K562 (cell line): ENCODE measurements around the gene VPS35. TPM values are rescaled to one million over a fixed set of nuclear protein-coding genes. Genes with fewer than 3 reads are reported as not detected.

Experiments
- ATF7 ChIP-seq: fragments of 450-650 bp; IDR thresholded peaks from 2 replicates; pipeline ENCODE4 v1.7.1; 2014; ENCODE audit warnings: mild to moderate bottlenecking, moderate library complexity
- CTBP1 ChIP-seq: fragments of 450-650 bp; IDR thresholded peaks from 2 replicates; pipeline ENCODE4 v1.6.1; 2016; ENCODE audit warnings: borderline replicate concordance
- CXXC5 ChIP-seq: fragments of 250-450 bp; sonication (Bioruptor Pico); IDR thresholded peaks from 2 replicates; pipeline ENCODE4 v1.8.0; 2022; ENCODE audit warnings: inconsistent platforms, mild to moderate bottlenecking, moderate library complexity
- KHSRP ChIP-seq: fragments of 450-650 bp; IDR thresholded peaks from 2 replicates; pipeline ENCODE4 v1.6.1; 2017
- L3MBTL2 ChIP-seq: fragments of 450-650 bp; IDR thresholded peaks from 2 replicates; pipeline ENCODE4 v1.6.1; 2016; ENCODE audit warnings: mild to moderate bottlenecking, moderate library complexity
- MAFF ChIP-seq: IDR thresholded peaks from 2 replicates; pipeline ENCODE4 v1.6.1; 2012; ENCODE audit warnings: low read length, improper control_type of control experiment
- MEF2D ChIP-seq: conservative IDR thresholded peaks from 2 replicates; pipeline ENCODE4 v1.6.1; 2016; ENCODE audit warnings: low read depth, missing genetic modification characterization, missing compliant biosample characterization
- MGA ChIP-seq: fragments of 450-650 bp; IDR thresholded peaks from 2 replicates; pipeline ENCODE4 v1.6.1; 2016; ENCODE audit warnings: mild to moderate bottlenecking, moderate library complexity
- MIER1 ChIP-seq: fragments of 450-650 bp; IDR thresholded peaks from 2 replicates; pipeline ENCODE4 v1.6.1; 2016; ENCODE audit warnings: antibody characterized with exemption, mild to moderate bottlenecking, low read depth
- PBX2 ChIP-seq, 2 experiments: IDR thresholded peaks in 1 of 2; conservative IDR thresholded peaks in 1 of 2; 2 replicates each; pipeline ENCODE4 v1.6.1; 2016; ENCODE audit warnings: low read depth in 2 of 2, mild to moderate bottlenecking in 1 of 2, missing compliant biosample characterization in 1 of 2, missing genetic modification characterization in 1 of 2, moderate library complexity in 1 of 2
- RAD51 ChIP-seq: fragments of 450-650 bp; IDR thresholded peaks from 2 replicates; pipeline ENCODE4 v1.7.1; 2016; ENCODE audit warnings: low read depth, mild to moderate bottlenecking, borderline replicate concordance
- TFAM ChIP-seq: fragments of 250-450 bp; sonication (Bioruptor Pico); conservative IDR thresholded peaks from 2 replicates; pipeline ENCODE4 v1.5.0; 2021; ENCODE audit warnings: mild to moderate bottlenecking, moderate library complexity
- ZBTB8A ChIP-seq: fragments of 450-650 bp; IDR thresholded peaks from 2 replicates; pipeline ENCODE4 v1.6.1; 2018; ENCODE audit warnings: mild to moderate bottlenecking, moderate library complexity; ENCODE audit not compliant: partially characterized antibody
- ZNF23 ChIP-seq: fragments of 250-450 bp; sonication (Bioruptor Pico); IDR thresholded peaks from 2 replicates; pipeline ENCODE4 v1.4.0; 2020; ENCODE audit warnings: mild to moderate bottlenecking
- ZNF316 ChIP-seq: fragments of 450-650 bp; IDR thresholded peaks from 2 replicates; pipeline ENCODE4 v1.6.1; 2016
- polyA plus RNA-seq, 8 experiments: library from polyadenylated mRNA; depleted of rRNA in 4 of 8; stranded (reverse) in 5 of 8; unstranded in 3 of 8; fragments of >200 nt; fragmentation: Nextera tagmentation in 2 of 8; fragmentation: Illumina TruSeq in 1 of 8; extraction: Ambion mirVana in 2 of 8; extraction: Trizol in 1 of 8; gene quantifications; 2 replicates each; pipeline versions ENCODE4 v1.2.1 to v1.2.3, GENCODE V29; 2011 to 2014; ENCODE audit warnings: inconsistent platforms in 1 of 8, missing spikeins in 1 of 8
- total RNA-seq, 7 experiments: library from RNA; depleted of rRNA in 6 of 7; stranded (reverse); fragments of >200 nt in 6 of 7; fragmentation: Illumina TruSeq in 2 of 7; extraction: Trizol in 2 of 7; gene quantifications; 2 replicates each; pipeline versions ENCODE4 v1.2.1 to v1.2.3, GENCODE V29; 2011 to 2021; ENCODE audit warnings: low replicate concordance in 1 of 7

Gene VPS35
- total and polyA plus RNA-seq, 9 of the 15 experiments (the other 6 are each of a cell fraction or from before 2014, with no cell fraction given): 32.7 to 131 (median 66.2) TPM

GRCh38 chr16:46649588-46650253 lies 39.3 kb downstream of the VPS35 start (continued):
- TF ChIP-seq MGA: peak; percentile 64
- no peak for TF ChIP-seq PBX2 (CRISPR knock-in tag; IDR thresholded peaks at IDR 0.05; ENCODE audit: low read depth)
- TF ChIP-seq PBX2 (tag; conservative IDR thresholded peaks at IDR 0.05; ENCODE audit: low read depth): no peak
- TF ChIP-seq KHSRP: no peak
- TF ChIP-seq ZBTB8A: no peak
- TF ChIP-seq RAD51: peak; percentile 68
- no peak for TF ChIP-seq ZNF23
- no peak for TF ChIP-seq TFAM (CRISPR knock-in tag)
- TF ChIP-seq ATF7: peak; percentile 72
- 0 out of 2 replicates have a peak, but pooled peaks have one; percentile 6 for TF ChIP-seq CTBP1
- no peak for TF ChIP-seq MAFF
- peak; percentile 62; the same call in 1 of the 2 replicates for TF ChIP-seq L3MBTL2
- no peak for TF ChIP-seq MIER1
- peak; percentile 56 for TF ChIP-seq ZNF316
- TF ChIP-seq CXXC5 (CRISPR knock-in tag): peak; percentile 27; the same call in 1 of the 2 replicates
- no peak for TF ChIP-seq MEF2D (tag)
